GM18526 (cell line): ENCODE measurements around the gene PCNP.

Experiments used
- POLR2A ChIP-seq: IDR thresholded peaks from 3 replicates; pipeline ENCODE4 v1.6.1; 2011; ENCODE audit not compliant: insufficient read length; ENCODE audit errors: extremely low read depth

The PCNP gene

GRCh38 chr3:101642441-101642840, 68.5 kb downstream of the PCNP start:
- no peak for TF ChIP-seq POLR2A

GRCh38 chr3:101643009-101643844, 69.2 kb downstream of the PCNP start:
- no peak for TF ChIP-seq POLR2A
